Suppressor macrophage treated with lipopolysaccharide for 1 hour (primary cell): ENCODE measurements around the gene HOXA3.

Source experiments
- DNase-seq, 3 donors: peaks; one replicate each; pipeline ENCODE4 v3.0.0-alpha.2; 2020 to 2022

Gene HOXA3

DNA sequence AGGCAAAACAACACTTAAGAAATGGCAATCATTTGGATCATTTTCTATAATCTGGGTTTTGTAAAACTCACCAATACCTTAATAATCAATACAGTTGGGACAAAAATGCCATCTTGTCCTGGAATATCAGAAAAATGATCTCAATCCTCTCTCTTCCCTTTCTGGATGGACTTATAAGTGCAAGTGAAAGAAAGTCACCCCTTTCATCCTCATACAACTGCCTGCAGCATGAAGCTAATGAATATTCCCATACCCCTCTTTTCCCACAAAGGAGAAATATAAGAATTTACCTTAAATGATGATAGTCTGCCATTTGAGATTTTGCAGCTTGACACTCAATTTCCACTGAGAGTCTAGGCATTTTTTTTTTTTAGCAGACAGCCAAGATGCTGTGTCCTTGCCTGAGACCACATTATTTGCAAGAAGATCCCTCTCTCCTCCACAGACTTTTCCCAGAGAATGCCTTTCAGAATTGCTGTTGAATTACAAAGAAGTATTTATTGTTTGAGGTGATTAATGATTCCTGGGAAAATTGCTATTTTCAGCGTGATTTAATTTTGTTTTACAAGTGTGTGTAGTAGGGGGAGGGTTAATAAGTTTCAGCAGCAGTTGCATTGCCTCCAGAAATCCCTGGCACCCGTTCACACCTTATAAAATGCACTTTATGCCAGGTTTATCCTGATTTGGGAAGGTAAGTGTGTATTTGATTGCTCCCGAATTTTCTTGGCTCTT is 25.6 kb downstream of the HOXA3 start:
- no peak for DNase-seq

- no peak for DNase-seq
Measured at GRCh38 chr7:27125986-27126394, 26.4 kb downstream of the HOXA3 start.

GRCh38 chr7:27124902-27125689 is 27.3 kb downstream of the HOXA3 start:
- DNase-seq = no peak

DNA sequence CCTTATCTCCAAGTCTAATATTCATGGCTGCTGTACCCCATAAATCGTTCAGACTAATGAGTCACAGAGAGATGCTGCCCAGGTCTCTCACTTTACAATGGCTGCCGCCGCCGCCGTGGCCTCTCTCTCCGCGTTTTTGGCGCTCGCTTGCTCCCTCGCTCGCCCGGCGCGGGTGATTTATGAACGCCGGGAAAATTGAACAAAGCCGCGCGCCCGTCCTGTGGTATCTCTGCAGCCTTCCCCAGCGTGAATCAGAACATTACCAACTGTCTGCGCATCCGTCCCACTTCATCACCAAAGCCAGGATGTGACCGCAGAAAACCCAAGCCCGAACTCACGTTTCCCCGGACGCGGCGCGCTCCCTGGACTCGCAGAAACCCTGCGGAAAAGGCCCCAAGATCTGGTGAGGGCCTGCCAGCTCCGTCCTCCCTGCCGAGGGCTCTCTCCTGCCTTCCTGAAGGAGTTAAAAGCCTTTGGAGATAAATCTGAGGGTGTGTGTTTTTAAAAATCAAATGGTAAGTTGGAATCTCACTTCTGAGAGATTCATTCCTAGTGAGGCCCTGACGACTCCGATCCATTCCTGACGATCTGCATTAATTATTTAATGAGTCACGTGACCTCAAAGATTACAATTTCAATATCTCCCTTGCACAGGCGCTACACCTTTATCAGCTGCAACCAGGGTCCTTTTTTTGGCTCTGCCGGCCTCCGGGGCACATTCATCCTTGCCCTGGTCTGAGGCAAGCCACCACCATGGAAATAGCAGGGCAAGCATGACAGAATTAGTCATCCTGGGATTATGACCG is 28.1 kb downstream of the HOXA3 start:
- no peak for DNase-seq

DNA sequence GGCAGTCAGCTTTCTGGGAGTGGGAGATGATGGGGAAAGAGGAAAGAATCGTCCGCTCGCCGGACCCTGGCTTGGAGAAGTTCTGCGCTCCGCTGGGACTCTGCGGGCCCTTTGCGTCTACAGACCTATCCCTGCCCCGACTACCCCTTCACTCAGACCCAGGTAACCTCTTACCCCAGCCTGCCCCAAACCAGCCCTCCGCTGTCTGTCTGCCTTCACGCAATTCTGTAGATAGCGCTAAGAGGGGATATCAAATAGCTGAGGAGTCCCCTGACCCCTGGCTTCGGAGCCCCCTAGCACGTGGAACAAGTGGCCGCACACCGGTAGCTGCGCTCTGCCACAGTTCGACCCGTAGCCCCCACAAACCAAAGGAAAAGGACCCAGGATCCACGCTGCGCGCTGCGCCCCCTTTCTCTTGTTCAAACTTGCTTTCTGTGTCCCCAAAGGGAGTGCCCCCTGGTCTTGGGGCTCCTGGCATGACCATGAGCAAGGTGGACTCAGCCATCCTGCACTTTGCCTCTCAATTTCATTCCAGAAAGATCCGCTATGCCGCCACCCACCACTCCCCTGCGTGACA is 28.8 kb downstream of the HOXA3 start:
- no peak for DNase-seq

- no peak for DNase-seq
Measured at GRCh38 chr7:27123007-27123476, 29.3 kb downstream of the HOXA3 start.

- DNase-seq = no peak
Measured at GRCh38 chr7:27122077-27122910, 30.1 kb downstream of the HOXA3 start.

DNA sequence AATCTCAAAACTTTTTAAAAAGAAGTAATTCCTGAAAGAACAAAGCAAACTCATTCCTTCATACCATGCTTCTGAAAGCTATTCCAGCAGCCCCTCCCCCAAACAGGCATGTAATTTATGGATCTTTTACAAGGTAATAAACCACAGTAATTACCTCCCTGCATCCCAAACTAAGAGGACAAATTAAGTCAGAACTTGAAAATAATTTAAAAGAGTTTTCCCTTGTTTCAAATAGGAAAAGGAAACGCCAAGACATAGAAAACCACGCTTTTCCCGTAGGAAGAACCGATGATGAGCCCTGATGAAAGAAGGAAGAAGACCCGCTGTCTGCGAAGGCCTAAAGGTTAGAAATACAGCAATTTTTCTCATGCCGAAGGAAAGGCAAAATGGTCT is 30.7 kb downstream of the HOXA3 start:
- DNase-seq = no peak

DNA sequence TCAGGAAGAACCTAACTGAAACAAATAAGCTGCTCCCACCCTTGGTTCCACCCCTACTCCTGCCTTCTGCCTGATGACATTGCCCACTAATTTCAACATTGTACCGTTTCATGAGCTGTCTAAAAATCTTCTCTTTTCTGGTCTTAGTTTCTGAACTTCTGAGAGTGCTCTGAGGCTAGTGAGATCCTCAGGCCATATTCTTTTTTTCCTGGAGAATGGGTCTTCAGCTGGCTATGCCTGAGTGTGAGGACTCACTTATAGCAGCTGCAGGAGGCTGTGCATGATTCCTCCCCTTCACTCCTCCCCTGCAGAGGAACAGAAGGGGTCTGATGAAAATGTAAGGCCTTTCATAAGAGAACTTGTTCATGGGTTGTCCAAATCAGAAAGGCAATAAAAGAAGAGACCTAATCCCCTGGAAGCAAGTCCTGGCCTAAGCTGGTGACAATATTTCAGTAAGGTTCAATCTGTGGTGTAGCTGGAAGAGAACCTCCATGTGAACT is 32.9 kb downstream of the HOXA3 start:
- DNase-seq = no peak

- DNase-seq = no peak
Measured at GRCh38 chr7:27118580-27118979, 33.8 kb downstream of the HOXA3 start.

- no peak for DNase-seq
Measured at GRCh38 chr7:27117887-27118491, 34.4 kb downstream of the HOXA3 start.

- no peak for DNase-seq
Measured at GRCh38 chr7:27116962-27117886, 35.2 kb downstream of the HOXA3 start.

GRCh38 chr7:27116031-27116961 is 36.1 kb downstream of the HOXA3 start:
- DNase-seq = no peak

GRCh38 chr7:27115221-27116026 is 37.0 kb downstream of the HOXA3 start:
- no peak for DNase-seq

DNA sequence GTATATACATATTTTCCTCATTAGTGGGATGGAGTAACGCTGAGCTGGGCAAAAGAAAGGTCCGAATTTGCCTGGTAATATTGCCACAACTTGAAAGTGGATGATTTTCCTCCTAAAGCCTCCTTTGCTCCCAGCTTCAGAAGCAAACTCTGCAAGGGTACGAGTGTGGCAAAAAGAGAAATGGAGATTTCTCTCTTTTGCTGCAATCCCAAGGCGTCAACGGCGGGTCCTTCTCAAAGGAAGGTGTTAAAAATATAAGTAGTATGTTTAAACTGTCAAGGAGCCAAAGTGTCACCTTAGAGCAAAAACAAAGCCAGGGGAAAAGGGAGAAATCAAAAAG is 37.5 kb downstream of the HOXA3 start:
- DNase-seq = no peak

GRCh38 chr7:27113991-27114769 is 38.2 kb downstream of the HOXA3 start:
- DNase-seq = no peak
